GM10266 (cell line): ENCODE results near the gene OMG.

ENCODE experiments used
- DNase-seq: peaks from one replicate; pipeline ENCODE4 v3.0.0; 2012; ENCODE audit errors: extremely low spot score
- CTCF ChIP-seq: IDR thresholded peaks from 2 replicates; pipeline ENCODE4 v1.5.1; 2012; ENCODE audit warnings: mild to moderate bottlenecking, low read depth; ENCODE audit not compliant: control insufficient read depth, insufficient read depth; ENCODE audit errors: missing control alignments

Gene OMG

DNA sequence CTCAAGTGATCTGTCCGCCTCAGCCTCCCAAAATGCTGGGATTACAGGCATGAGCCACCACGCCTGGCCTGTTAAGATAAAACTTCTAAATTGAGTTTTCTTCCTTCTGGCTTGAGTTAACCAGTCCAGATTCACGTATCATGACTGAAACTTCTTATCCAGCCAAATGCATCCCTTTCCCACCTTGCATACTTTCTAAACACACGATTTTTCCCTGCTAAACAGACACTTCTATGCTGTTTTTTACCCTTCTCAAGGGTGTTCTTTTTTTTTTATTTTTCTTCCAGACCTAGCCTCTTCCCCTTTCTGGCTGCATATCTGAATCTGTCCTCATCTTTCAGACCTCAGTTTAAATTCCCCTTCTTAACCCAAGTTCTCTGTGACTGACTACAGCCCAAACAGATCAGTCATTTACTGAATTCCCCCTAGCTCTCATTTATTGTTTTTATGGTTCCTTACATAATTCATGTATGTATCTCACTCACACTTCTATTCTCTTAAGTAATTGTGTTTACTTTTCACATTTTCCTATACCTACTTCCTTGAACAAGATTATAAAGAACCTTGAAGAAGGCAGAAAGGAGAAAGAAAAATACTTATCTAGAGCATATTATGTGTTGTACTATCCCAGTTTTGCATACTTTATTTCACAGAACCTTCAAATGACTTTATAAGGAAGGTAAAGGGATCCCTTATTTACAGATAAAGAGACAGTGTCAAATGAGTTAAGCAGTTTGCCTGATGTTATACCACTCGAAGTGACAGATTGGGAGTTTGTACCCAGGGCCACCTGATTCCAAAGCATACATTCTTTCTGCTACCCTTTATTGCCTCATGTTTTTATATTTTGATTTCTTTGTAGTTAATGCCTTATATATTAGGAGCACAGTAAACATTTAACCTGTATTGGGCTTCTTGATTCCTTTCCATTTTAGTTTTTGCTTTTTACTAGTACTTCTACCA lies 11.6 kb upstream of the OMG start:
- DNase-seq = peak; percentile 32
- TF ChIP-seq CTCF = no peak

GRCh38 chr17:31307640-31308039 lies 10.6 kb upstream of the OMG start:
- no peak for TF ChIP-seq CTCF
- no peak for DNase-seq

DNA sequence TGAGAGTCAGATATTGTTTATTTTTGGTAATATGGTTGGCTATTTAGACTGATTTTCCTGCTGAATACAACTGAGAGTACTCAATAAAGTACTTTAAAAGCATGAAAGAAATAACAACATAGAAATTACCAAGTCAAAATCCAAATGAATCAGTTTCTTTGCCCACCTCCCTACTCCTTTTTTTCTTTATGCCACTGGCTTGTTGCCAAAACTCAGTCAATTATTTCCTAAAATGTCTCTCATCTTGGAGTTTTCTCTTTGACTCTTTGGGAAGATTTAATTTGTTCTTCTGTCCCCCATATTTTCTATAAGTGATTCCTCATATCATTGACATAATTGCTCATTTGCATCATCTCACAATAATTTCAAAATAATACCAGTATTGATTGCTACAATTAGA lies 2.6 kb upstream of the OMG start:
- no peak for DNase-seq

DNA sequence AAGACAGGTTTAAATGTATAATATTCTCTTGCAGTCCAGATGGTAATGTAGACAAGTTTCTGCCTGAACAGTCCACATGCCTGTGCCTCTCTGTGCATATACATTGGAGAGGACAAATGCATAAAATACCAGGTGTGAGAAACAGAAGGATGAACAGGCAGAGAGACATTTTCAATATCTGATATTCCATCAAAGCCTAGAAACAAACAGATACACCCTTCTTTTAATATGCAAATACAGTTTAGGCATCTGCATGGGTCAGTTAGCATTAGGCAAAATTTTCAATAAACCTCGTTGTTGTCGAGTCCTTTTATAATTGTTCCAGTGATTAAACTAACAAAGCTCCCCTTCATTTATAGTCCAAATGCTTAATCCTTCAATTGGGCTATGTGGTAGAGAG lies 897 bp downstream of the OMG start:
- TF ChIP-seq CTCF = no peak
- DNase-seq = no peak

More for the DNA sequence above, 2.6 kb upstream of the OMG start:
- TF ChIP-seq CTCF = no peak

DNA sequence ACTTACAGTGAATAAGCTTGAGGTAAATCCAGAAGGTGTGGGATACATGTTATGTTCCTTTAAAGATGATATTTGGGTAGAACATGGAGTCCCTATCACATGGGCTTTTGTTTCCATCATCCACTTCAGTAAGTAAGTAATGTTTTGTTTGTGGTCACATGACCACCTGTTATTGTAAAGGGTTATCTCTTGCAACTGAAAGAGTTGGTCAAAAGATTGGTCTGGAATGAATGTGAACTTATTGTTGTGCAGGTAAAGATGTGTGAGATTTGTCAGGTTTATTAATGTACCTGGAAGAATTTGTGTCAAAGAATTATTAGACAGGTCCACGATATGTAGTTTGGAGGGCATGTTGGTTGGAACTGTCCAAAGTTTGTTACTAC lies 1.6 kb downstream of the OMG start:
- DNase-seq = no peak
- no peak for TF ChIP-seq CTCF

DNA sequence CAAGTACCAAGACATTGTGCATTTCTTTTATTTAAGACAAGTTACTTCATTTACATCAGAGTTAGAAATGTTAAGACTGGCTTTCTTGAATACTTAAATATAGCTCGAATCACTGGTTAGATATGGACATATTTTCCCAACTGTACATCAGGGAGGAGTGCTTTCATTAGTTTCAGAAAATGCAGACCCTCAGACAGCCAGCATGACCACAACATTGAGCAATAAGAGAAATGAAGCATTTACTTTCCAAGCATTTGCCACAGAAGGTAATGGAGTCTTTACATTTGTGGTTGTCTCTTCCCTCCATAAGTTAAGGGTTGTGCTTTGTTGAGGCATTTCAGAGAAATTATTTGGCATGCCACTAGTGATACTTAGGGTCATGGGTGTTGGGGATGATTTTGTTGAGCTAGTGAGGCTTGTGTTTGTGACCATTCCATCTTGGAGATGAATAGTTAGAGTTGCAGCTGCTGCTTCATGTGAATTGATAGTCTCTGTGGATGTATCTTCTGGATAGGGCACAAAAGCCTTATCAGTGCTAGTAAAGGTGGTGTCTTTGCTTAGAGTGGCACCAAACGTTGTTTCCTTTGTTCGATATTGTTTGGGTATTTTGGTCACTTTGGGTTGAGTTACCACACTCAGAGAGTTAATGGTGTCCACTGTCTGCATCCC lies 2.1 kb downstream of the OMG start:
- TF ChIP-seq CTCF = no peak
- no peak for DNase-seq

GRCh38 chr17:31294231-31294630 lies 2.8 kb downstream of the OMG start:
- TF ChIP-seq CTCF = no peak

More at GRCh38 chr17:31294231-31294630, 2.8 kb downstream of the OMG start:
- no peak for DNase-seq
